ENCODE data around the gene ETFA. TPM values are rescaled to one million over a fixed set of nuclear protein-coding genes. Genes with fewer than 3 reads are reported as not detected.

ETFA gene
- total RNA-seq, 1 donor from 2014 or later: 144 TPM

- Mint-ChIP-seq H3K9me3 (ENCODE audit: unreplicated experiment) (peaks cover 7% of the 10 kb centered on the region), H3K36me3 (ENCODE audit: unreplicated experiment) (no peaks in the 10 kb centered on the region), H3K4me3 (ENCODE audit: unreplicated experiment) (no peak overlapping the region), H3K27me3 (ENCODE audit: unreplicated experiment) (peaks cover 9% of the 10 kb centered on the region), H3K27ac (ENCODE audit: unreplicated experiment) (no peak overlapping the region), H3K4me1 (ENCODE audit: low read depth, unreplicated experiment) (peaks cover 27% of the 10 kb centered on the region)
- TF ChIP-seq CTCF (IDR thresholded peaks at IDR 0.05; ENCODE audit: partially characterized antibody, unreplicated experiment): no peak
- no peak for DNase-seq
Measured at GRCh38 chr15:76179023-76179422, 132.2 kb downstream of the ETFA start.

GRCh38 chr15:76178296-76179000, 132.8 kb downstream of the ETFA start:
- H3K9me3 Mint-ChIP-seq (ENCODE audit: unreplicated experiment): peaks cover 9% of the 10 kb centered on the region
- TF ChIP-seq CTCF (IDR thresholded peaks at IDR 0.05; ENCODE audit: partially characterized antibody, unreplicated experiment): no peak

GRCh38 chr15:76177491-76178040, 133.7 kb downstream of the ETFA start:
- Mint-ChIP-seq H3K27me3 (ENCODE audit: unreplicated experiment) (peaks cover 18% of the 10 kb centered on the region), H3K27ac (ENCODE audit: unreplicated experiment) (no peak overlapping the region), H3K4me1 (ENCODE audit: low read depth, unreplicated experiment) (peaks cover 28% of the 10 kb centered on the region), H3K36me3 (ENCODE audit: unreplicated experiment) (no peaks in the 10 kb centered on the region), H3K4me3 (ENCODE audit: unreplicated experiment) (no peak overlapping the region), H3K9me3 (ENCODE audit: unreplicated experiment) (peaks cover 15% of the 10 kb centered on the region)
- TF ChIP-seq CTCF (IDR thresholded peaks at IDR 0.05; ENCODE audit: partially characterized antibody, unreplicated experiment): no peak
- no peak for DNase-seq

More at GRCh38 chr15:76178296-76179000, 132.8 kb downstream of the ETFA start:
- no peak for DNase-seq
- Mint-ChIP-seq H3K27me3 (ENCODE audit: unreplicated experiment) (peaks cover 12% of the 10 kb centered on the region), H3K4me1 (ENCODE audit: low read depth, unreplicated experiment) (peaks cover 21% of the 10 kb centered on the region), H3K36me3 (ENCODE audit: unreplicated experiment) (no peaks in the 10 kb centered on the region), H3K27ac (ENCODE audit: unreplicated experiment) (peak overlapping the region; percentile 17), H3K4me3 (ENCODE audit: unreplicated experiment) (no peak overlapping the region)

GRCh38 chr15:76176487-76177085, 134.7 kb downstream of the ETFA start:
- Mint-ChIP-seq H3K4me1 (ENCODE audit: low read depth, unreplicated experiment) (peaks cover 34% of the 10 kb centered on the region), H3K27ac (ENCODE audit: unreplicated experiment) (no peak overlapping the region), H3K36me3 (ENCODE audit: unreplicated experiment) (no peaks in the 10 kb centered on the region), H3K4me3 (ENCODE audit: unreplicated experiment) (no peak overlapping the region), H3K27me3 (ENCODE audit: unreplicated experiment) (peaks cover 22% of the 10 kb centered on the region), H3K9me3 (ENCODE audit: unreplicated experiment) (peaks cover 18% of the 10 kb centered on the region)
- no peak for DNase-seq
- TF ChIP-seq CTCF (IDR thresholded peaks at IDR 0.05; ENCODE audit: partially characterized antibody, unreplicated experiment): no peak

- Mint-ChIP-seq H3K9me3 (ENCODE audit: unreplicated experiment) (peaks cover 18% of the 10 kb centered on the region), H3K4me3 (ENCODE audit: unreplicated experiment) (no peak overlapping the region), H3K4me1 (ENCODE audit: low read depth, unreplicated experiment) (peaks cover 30% of the 10 kb centered on the region), H3K27me3 (ENCODE audit: unreplicated experiment) (peaks cover 22% of the 10 kb centered on the region), H3K36me3 (ENCODE audit: unreplicated experiment) (no peaks in the 10 kb centered on the region), H3K27ac (ENCODE audit: unreplicated experiment) (no peak overlapping the region)
- no peak for TF ChIP-seq CTCF (IDR thresholded peaks at IDR 0.05; ENCODE audit: partially characterized antibody, unreplicated experiment)
- DNase-seq: no peak
Measured at GRCh38 chr15:76176059-76176458, 135.2 kb downstream of the ETFA start.
